ENCODE results near the gene SEMA4B. TPM values are rescaled to one million over a fixed set of nuclear protein-coding genes. Genes with fewer than 3 reads are reported as not detected.

SEMA4B gene

Small RNAs within 50 kb of the gene (small RNA-seq; reads per million reads assigned to genes)
- gene RN7SL346P (ENCODE audit: low read depth): not detected

Measured in mesenchymal stem cell (in vitro differentiated cells and primary cell).